GM12892 (cell line): Measurements from ENCODE around the gene P3H1.

ENCODE experiments used
- POLR2A ChIP-seq: IDR thresholded peaks from 2 replicates; pipeline ENCODE4 v1.6.1; 2011; ENCODE audit warnings: low read depth, low read length, control low read depth
- POLR2AphosphoS5 ChIP-seq: IDR thresholded peaks from 2 replicates; pipeline ENCODE4 v1.6.1; 2011; ENCODE audit warnings: low read depth, low read length, control low read depth
- TAF1 ChIP-seq: IDR thresholded peaks from 2 replicates; pipeline ENCODE4 v1.6.1; 2011; ENCODE audit warnings: low read depth, mild to moderate bottlenecking, control low read depth, low read length, borderline replicate concordance

DNA sequence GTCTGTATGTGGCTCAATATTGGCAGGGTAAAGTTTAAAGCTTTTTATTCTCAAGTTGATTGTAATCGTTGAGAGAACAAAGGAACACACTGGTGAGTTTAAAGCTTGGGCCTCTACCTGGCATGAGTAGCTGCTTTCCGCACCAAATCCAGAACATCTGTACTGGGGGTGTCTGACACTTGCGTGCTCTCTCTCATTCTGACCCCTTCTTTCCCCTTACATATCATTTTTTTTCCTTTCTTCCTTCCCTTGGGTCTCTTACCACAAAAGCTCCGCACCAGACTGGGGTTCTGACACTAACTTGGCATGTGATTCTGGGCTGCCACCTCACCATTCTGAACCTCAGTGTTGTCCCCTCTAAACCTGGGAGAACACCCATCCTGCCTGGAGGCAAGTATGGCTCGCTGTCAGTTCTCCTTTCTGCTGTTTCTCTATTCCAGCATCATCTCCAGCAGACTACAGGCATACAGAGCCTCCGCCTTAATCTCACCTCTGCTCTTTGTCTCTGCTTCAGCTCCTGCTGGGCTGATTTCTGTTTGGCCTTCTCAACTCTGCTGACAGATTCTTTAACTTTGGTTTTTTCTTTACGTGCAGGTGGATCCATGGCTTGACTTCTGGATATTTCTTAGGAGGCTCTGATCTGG, 49.2 kb upstream of the P3H1 start:
- TF ChIP-seq POLR2AphosphoS5 = no peak
- no peak for TF ChIP-seq TAF1
- TF ChIP-seq POLR2A = no peak
